Aorta (tissue), 5 donors: Measurements from ENCODE around the gene MYO1A. TPM values are rescaled to one million over a fixed set of nuclear protein-coding genes. Genes with fewer than 3 reads are reported as not detected.
"Not testable (repeated sequence)": the region's sequence is repeated elsewhere in the genome, so short reads cannot be mapped to it uniquely, and the experiment has no call there.

Experiments
- ATAC-seq: fragments of 200-7000 bp; cut with Tn5 transposase; one replicate; pipeline ENCODE4 v1.9.1; 2022; ENCODE audit warnings: moderate library complexity; ENCODE audit not compliant: low FRiP score
- DNase-seq, 2 donors: peaks; one replicate each; pipeline ENCODE4 v3.0.0-alpha.2; 2020
- H3K27ac ChIP-seq, 2 donors: one replicate each; pipeline ENCODE4 v1.5.1; 2013; ENCODE audit warnings: low read length in 2 of 2, mild to moderate bottlenecking in 2 of 2, moderate library complexity in 2 of 2, control low read depth in 1 of 2, inconsistent platforms in 1 of 2, low read depth in 1 of 2
- H3K27me3 ChIP-seq, 2 donors: one replicate each; pipeline ENCODE4 v1.6.1; 2013; ENCODE audit warnings: control low read depth in 1 of 2, low read length in 1 of 2, mild to moderate bottlenecking in 1 of 2, moderate library complexity in 1 of 2; ENCODE audit not compliant: insufficient read depth in 2 of 2, control insufficient read depth in 1 of 2
- H3K36me3 ChIP-seq, 2 donors: one replicate each; pipeline ENCODE4 v1.6.1; 2013; ENCODE audit warnings: control low read depth in 1 of 2, low read length in 1 of 2, mild to moderate bottlenecking in 1 of 2; ENCODE audit not compliant: insufficient read depth in 2 of 2, control insufficient read depth in 1 of 2
- H3K4me1 ChIP-seq, 2 donors: one replicate each; pipeline ENCODE4 v1.6.1; 2013; ENCODE audit warnings: low read length in 2 of 2, control low read depth in 1 of 2, mild to moderate bottlenecking in 1 of 2, moderate library complexity in 1 of 2; ENCODE audit not compliant: insufficient read depth in 2 of 2, control insufficient read depth in 1 of 2
- H3K4me3 ChIP-seq, 2 donors: one replicate each; pipeline ENCODE4 v1.5.1; 2013; ENCODE audit warnings: low read length in 2 of 2, control low read depth in 1 of 2, mild to moderate bottlenecking in 1 of 2
- H3K9me3 ChIP-seq: one replicate; pipeline ENCODE4 v1.6.1; 2013; ENCODE audit warnings: mild to moderate bottlenecking, low read length; ENCODE audit not compliant: control insufficient read depth
- WGBS, 2 donors: extraction: QIAGEN DNeasy Blood & Tissue Kit; methylation state at CpG; one replicate each; pipeline ENCODE4 v1.1.7; 2013; 5-methylcytosine and 5-hydroxymethylcytosine counted together
- intact Hi-C, 2 donors: fragments of 100-400 bp; cut with DNase I; formaldehyde crosslinking; loops; one replicate each; pipeline versions ENCODE4 v1.14.2 to v1.15.0; 2022
- polyA plus RNA-seq, 2 donors: library from polyadenylated mRNA; stranded (reverse); fragments of 200-250 nt; gene quantifications; one replicate each; pipeline ENCODE4 v1.2.3, GENCODE V29; 2013
- total RNA-seq, 2 donors: library from RNA; stranded (reverse); fragmentation: NEBNext Ultra II Directional; extraction: Animal tissue kit (Norgen Biotek cat#: 25700); gene quantifications; one replicate each; pipeline ENCODE4 v1.2.1, GENCODE V29; 2021
- donor health status: healthy with polysubstance abuse.
- donor health status: Bipolar disorder and iron deficiency.
- donor health status: DM: no; HTN: no; CAD: no.
- donor health status: DM: no; HTN: no; CAD: no.
- donor health status: DM: yes; HTN: yes; CAD: no.

The MYO1A gene
- total and polyA plus RNA-seq, 4 donors: 0.05 to 77.4 (median 1.0) TPM

DNA sequence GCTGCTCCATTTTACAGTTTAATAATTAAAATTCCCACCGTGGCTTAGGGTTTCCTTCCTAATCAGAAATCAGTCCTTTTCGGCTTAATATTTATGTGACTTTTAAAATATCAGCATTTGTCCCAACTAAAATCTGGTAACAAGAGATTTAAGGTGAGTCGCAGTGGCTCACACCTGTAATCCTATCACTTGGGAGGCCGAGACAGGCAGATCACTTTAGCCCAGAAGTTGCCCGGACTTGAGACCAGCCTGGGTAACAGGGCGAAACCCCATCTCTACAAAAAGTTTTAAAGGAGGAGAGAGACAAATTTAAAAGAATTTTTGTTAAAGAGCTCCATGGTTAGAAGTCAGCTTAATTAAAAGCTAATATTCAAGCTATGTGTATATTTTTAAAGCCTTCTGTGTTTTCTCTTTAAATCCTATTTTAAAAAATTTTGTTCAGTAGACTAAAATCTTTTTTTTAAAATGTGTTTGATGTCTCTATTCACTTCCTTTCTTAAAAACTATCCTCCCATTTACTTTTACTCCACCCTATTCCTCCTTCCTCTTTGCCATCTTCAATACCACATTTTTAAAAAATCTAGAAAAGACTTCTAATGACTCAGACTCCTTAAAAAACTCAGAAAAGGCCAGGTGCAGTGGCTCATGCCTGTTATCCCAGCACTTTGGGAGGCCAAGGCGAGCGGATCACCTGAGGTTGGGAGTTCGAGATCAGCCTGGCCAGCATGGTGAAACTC is 29.8 kb downstream of the MYO1A start:
- intact Hi-C loops: no loop called here

GRCh38 chr12:57018906-57019305 is 31.0 kb downstream of the MYO1A start:
- no peaks in the 10 kb centered on the region for H3K36me3 ChIP-seq
- no peaks in the 10 kb centered on the region for H3K9me3 ChIP-seq
- no peaks in the 10 kb centered on the region for H3K27me3 ChIP-seq
- no peak for ATAC-seq
- H3K27ac ChIP-seq: no peak overlapping the region
- intact Hi-C loops: no loop called here
- no peak for DNase-seq
- WGBS, 2 donors: 76 to 78% methylated on average over 1 of the region's 1 CpG
- no peaks in the 10 kb centered on the region for H3K4me1 ChIP-seq
- H3K4me3 ChIP-seq: no peak overlapping the region

More for the DNA sequence above, 29.8 kb downstream of the MYO1A start:
- no peak for ATAC-seq
- no peak for DNase-seq
- H3K4me3 ChIP-seq: no peak overlapping the region
- H3K36me3 ChIP-seq: no peaks in the 10 kb centered on the region
- H3K27ac ChIP-seq: no peak overlapping the region
- no peaks in the 10 kb centered on the region for H3K9me3 ChIP-seq
- H3K4me1 ChIP-seq: no peaks in the 10 kb centered on the region
- no peaks in the 10 kb centered on the region for H3K27me3 ChIP-seq
- WGBS, 2 donors: 87 to 90% methylated on average over 9 of the region's 9 CpGs

GRCh38 chr12:57018353-57018752 is 31.6 kb downstream of the MYO1A start:
- H3K27ac ChIP-seq, DNase-seq, intact Hi-C loops, H3K9me3 ChIP-seq, H3K36me3 ChIP-seq, H3K4me3 ChIP-seq, H3K27me3 ChIP-seq, H3K4me1 ChIP-seq, ATAC-seq: not testable (repeated sequence)
- 70 to 82% methylated on average over 5 of the region's 5 CpGs for WGBS, 2 donors

DNA sequence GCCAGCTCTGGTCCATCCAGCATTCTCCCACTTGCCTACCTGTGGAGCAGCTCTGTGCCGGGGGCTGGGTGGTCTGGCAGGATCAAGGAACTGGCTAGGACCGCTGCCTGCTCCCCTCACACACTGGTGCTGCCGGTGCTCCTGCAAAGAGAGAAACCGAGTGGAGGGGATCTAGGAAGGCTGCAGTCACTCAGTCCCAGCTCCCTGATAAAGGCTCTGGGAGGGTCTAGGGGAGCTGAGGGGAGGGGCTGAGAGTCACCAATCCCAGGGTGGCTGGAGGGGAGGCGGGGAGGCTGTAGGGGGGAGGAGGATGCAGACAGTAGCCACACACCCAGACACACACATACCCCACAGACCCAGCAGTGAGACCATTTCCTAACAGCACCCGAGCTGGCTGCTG is 33.6 kb downstream of the MYO1A start, which contains the start of gene TAC3:
Gene TAC3, minus strand, starts transcription at position 182 of the 400 bp plus-strand sequence. CDS start 732 bp downstream, outside the sequence.
- no peak for ATAC-seq
- H3K9me3 ChIP-seq: no peaks in the 10 kb centered on the region
- 26 to 30% methylated on average over 6 of the region's 6 CpGs for WGBS, 2 donors
- H3K36me3 ChIP-seq: no peaks in the 10 kb centered on the region
- no peak for DNase-seq
- intact Hi-C loops: no loop called here
- H3K27ac ChIP-seq: no peak within 1 kb of the TSS
- no peak within 1 kb of the TSS for H3K4me3 ChIP-seq
- H3K27me3 ChIP-seq: no peaks in the 10 kb centered on the region
- no peaks in the 10 kb centered on the region for H3K4me1 ChIP-seq

GRCh38 chr12:57012600-57013465 is 37.1 kb downstream of the MYO1A start:
- WGBS, 2 donors: 72 to 77% methylated on average over 7 of the region's 7 CpGs
- no peaks in the 10 kb centered on the region for H3K9me3 ChIP-seq
- intact Hi-C loops: no loop called here
- H3K27ac ChIP-seq: no peak overlapping the region
- H3K4me3 ChIP-seq: no peak overlapping the region
- ATAC-seq (no peak), DNase-seq (no peak)
- no peaks in the 10 kb centered on the region for H3K36me3 ChIP-seq
- no peaks in the 10 kb centered on the region for H3K4me1 ChIP-seq
- no peaks in the 10 kb centered on the region for H3K27me3 ChIP-seq

DNA sequence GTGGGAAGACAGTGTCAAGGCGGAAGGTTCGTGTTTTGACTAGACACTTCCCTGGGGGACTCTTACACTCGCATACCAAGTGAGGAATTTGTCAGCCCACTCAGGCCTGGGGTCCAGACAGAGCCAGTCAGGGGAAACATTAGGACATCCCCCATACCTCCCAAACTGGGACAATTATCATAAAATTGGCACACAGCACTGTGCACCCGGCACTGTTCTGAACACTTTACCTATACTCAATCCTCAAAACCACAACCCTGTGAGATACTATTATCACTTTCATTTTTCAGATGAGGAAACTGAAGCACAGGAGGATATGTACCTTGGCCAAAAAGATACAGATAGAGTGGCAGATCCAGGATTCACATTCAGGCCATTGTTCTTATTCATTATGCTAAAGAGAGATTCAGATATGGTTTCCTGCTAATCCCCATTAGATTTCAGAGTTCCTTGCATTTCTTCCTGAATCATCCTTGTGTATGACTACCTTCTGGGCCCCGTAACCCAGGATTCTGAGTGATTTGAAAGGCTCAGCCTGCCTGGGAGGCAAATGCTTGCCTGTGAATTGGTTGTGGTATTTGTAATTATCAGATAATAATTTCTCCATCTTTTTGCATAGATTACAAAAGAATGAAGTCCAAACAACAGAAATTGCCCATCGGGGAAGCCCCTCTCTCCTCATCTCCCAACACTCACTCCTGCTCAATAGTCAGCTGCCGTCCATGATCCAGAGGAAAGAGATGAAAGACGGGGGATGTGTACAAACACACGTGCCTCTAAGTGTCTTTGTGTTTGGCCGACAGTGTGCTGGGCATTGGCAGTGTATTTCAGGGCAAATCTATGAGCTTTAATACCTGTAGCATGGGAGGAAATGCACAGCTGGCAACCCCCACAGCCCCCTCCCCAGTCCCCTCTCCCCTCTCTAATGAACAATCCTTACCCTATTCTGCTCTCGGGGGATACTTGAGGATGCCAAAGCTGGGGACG is 38.2 kb downstream of the MYO1A start:
- H3K4me1 ChIP-seq: no peaks in the 10 kb centered on the region
- H3K9me3 ChIP-seq: no peaks in the 10 kb centered on the region
- ATAC-seq (no peak), DNase-seq (no peak)
- H3K4me3 ChIP-seq: no peak overlapping the region
- intact Hi-C loops: no loop called here
- 50 to 53% methylated on average over 12 of the region's 12 CpGs for WGBS, 2 donors
- H3K27me3 ChIP-seq: no peaks in the 10 kb centered on the region
- no peaks in the 10 kb centered on the region for H3K36me3 ChIP-seq
- no peak overlapping the region for H3K27ac ChIP-seq

DNA sequence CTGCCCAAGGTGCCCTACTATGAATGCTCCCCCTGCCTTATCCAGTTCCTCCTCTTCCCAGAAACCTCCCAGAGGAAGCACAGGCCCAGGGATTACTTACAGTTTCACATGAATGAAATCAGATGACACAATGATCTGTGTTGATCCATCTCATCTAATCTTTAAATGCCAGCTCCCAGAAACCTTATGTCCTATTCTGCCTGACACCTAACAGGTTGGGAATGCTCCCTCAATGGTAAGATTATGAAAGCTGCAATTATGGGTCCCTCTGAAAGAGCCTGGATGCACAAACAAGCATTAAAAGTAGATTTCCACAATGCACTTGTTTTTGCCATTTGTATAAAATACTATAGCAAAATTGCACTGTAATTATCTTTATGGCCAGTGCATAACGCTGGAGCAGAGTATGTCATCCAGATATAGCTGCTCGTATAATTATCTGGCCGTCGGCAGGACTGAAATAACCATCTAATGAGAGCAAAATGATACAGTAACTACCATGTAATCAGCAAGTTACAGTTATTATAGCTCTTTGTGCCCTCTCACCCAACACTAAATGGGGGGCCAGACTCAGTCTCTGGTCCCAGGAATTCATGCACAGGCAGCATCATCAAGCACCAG is 39.2 kb downstream of the MYO1A start:
- DNase-seq: no peak
- 79 to 80% methylated on average over 4 of the region's 4 CpGs for WGBS, 2 donors
- no peaks in the 10 kb centered on the region for H3K4me1 ChIP-seq
- H3K27ac ChIP-seq: no peak overlapping the region
- no peaks in the 10 kb centered on the region for H3K36me3 ChIP-seq
- H3K9me3 ChIP-seq: no peaks in the 10 kb centered on the region
- ATAC-seq: no peak
- no peak overlapping the region for H3K4me3 ChIP-seq
- H3K27me3 ChIP-seq: no peaks in the 10 kb centered on the region
- intact Hi-C loops: no loop called here
